GM18519 (cell line): ENCODE results near the gene ALK.

ENCODE experiments used
- ATAC-seq: cut with Tn5 transposase; IDR thresholded peaks from one replicate; pipeline ENCODE4 v1.9.1; 2021; ENCODE audit warnings: mild to moderate bottlenecking, moderate library complexity; ENCODE audit not compliant: unreplicated experiment, low FRiP score

ALK gene

GRCh38 chr2:29664578-29664977 lies 256.8 kb downstream of the ALK start:
- ATAC-seq, result no peak

GRCh38 chr2:29663268-29663667 lies 258.1 kb downstream of the ALK start:
- ATAC-seq, result no peak

- no peak for ATAC-seq
These were observed 258.5 kb downstream of the ALK start for GRCh38 chr2:29662861-29663260.

GRCh38 chr2:29660201-29660600 lies 261.2 kb downstream of the ALK start:
- ATAC-seq, result no peak

- ATAC-seq, result no peak
These were observed 262.2 kb downstream of the ALK start for GRCh38 chr2:29659178-29659577.

GRCh38 chr2:29657674-29658073 lies 263.7 kb downstream of the ALK start:
- ATAC-seq, result no peak

GRCh38 chr2:29655391-29656086 lies 265.8 kb downstream of the ALK start:
- ATAC-seq, result no peak

- no peak for ATAC-seq
These were observed 270.7 kb downstream of the ALK start for GRCh38 chr2:29650631-29651097.

- no peak for ATAC-seq
These were observed 276.4 kb downstream of the ALK start for GRCh38 chr2:29644949-29645348.

- no peak for ATAC-seq
These were observed 278.2 kb downstream of the ALK start for GRCh38 chr2:29643196-29643595.

GRCh38 chr2:29640360-29640759 lies 281.0 kb downstream of the ALK start:
- no peak for ATAC-seq

GRCh38 chr2:29638641-29639040 lies 282.7 kb downstream of the ALK start:
- no peak for ATAC-seq

GRCh38 chr2:29634916-29635315 lies 286.5 kb downstream of the ALK start:
- no peak for ATAC-seq

- ATAC-seq, result no peak
These were observed 289.4 kb downstream of the ALK start for GRCh38 chr2:29632018-29632417.

GRCh38 chr2:29629495-29629894 lies 291.9 kb downstream of the ALK start:
- no peak for ATAC-seq

GRCh38 chr2:29628862-29629261 lies 292.5 kb downstream of the ALK start:
- ATAC-seq, result no peak

- no peak for ATAC-seq
These were observed 293.2 kb downstream of the ALK start for GRCh38 chr2:29628108-29628745.

GRCh38 chr2:29627279-29627711 lies 294.1 kb downstream of the ALK start:
- ATAC-seq, result no peak

GRCh38 chr2:29620890-29621289 lies 300.5 kb downstream of the ALK start:
- no peak for ATAC-seq

- no peak for ATAC-seq
These were observed 301.7 kb downstream of the ALK start for GRCh38 chr2:29619689-29620088.

GRCh38 chr2:29618024-29618423 lies 303.4 kb downstream of the ALK start:
- ATAC-seq, result no peak

- ATAC-seq, result no peak
These were observed 304.0 kb downstream of the ALK start for GRCh38 chr2:29617351-29617750.
